K562 (cell line): ENCODE measurements around the gene ASCL2. TPM values are rescaled to one million over a fixed set of nuclear protein-coding genes. Genes with fewer than 3 reads are reported as not detected.

Experiments
- ATAC-seq: fragments of 200-7000 bp; cut with Tn5 transposase; 3 replicates; pipeline ENCODE4 v1.9.1; 2020; ENCODE audit warnings: moderate library complexity
- BruUV-seq: library from RNA; stranded (reverse); fragments of 400-500 nt; replicated peaks from 2 replicates; lab custom pipeline; 2021; lab: Mats Ljungman, UMichigan
- CTCF ChIA-PET: fragments of 300-600 bp; formaldehyde crosslinking; extraction: SDS; loops from one replicate; lab custom pipeline; 2021; ENCODE audit warnings: low intra/inter-chr PET ratio; lab: Yijun Ruan, JAX
- POLR2A ChIA-PET: fragments of 300-600, 350-650 bp; sonication (Branson Sonifier 250); formaldehyde crosslinking; extraction: SDS; loops from one replicate; lab custom pipeline; 2021; ENCODE audit warnings: antibody characterized with exemption, inconsistent platforms; lab: Yijun Ruan, JAX
- DNase-seq, 4 experiments: peaks; one replicate each; pipeline versions ENCODE4 v3.0.0 to v3.0.0-alpha.2; 2011 to 2018; ENCODE audit warnings: low spot score in 3 of 4, mixed read lengths in 3 of 4; ENCODE audit errors: extremely low read depth in 1 of 4
- FAIRE-seq: peaks from 2 replicates; lab custom pipeline; 2011; peaks lifted over from hg19 to GRCh38; lab: Jason Lieb, UNC
- H2AFZ ChIP-seq: 2 replicates; pipeline ENCODE4 v1.6.0; 2011; ENCODE audit warnings: low read depth, low read length, control low read depth, inconsistent platforms
- H3K27ac ChIP-seq: fragments of 200-600 bp; 3 replicates; pipeline ENCODE4 v1.8.0; 2011; ENCODE audit warnings: low read depth, mild to moderate bottlenecking, control low read depth, inconsistent platforms, low read length, moderate library complexity, mixed read lengths; ENCODE audit errors: extremely low read depth
- H3K27me3 ChIP-seq, 2 experiments: fragments of 300-600 bp in 1 of 2; 2 replicates in 1 of 2; 3 replicates in 1 of 2; pipeline versions ENCODE4 v1.6.0 to v1.8.0; 2011; ENCODE audit warnings: inconsistent platforms in 2 of 2, low read length in 2 of 2, mild to moderate bottlenecking in 1 of 2, mixed read lengths in 1 of 2, moderate library complexity in 1 of 2; ENCODE audit not compliant: control insufficient read depth in 2 of 2, insufficient read depth in 2 of 2
- H3K36me3 ChIP-seq: fragments of 300-600 bp; 3 replicates; pipeline ENCODE4 v1.8.0; 2011; ENCODE audit warnings: mild to moderate bottlenecking, low read length, inconsistent platforms; ENCODE audit not compliant: control insufficient read depth, insufficient read depth
- H3K4me1 ChIP-seq, 2 experiments: fragments of 200-600 bp in 1 of 2; replicated peaks in 1 of 2; 2 replicates in 1 of 2; 3 replicates in 1 of 2; pipeline versions ENCODE4 v1.5.1 to v1.8.0; 2011; ENCODE audit warnings: inconsistent platforms in 2 of 2, low read length in 2 of 2, mild to moderate bottlenecking in 1 of 2, mixed read lengths in 1 of 2, moderate library complexity in 1 of 2; ENCODE audit not compliant: control insufficient read depth in 2 of 2, insufficient read depth in 2 of 2
- H3K4me2 ChIP-seq: 2 replicates; pipeline ENCODE4 v1.6.1; 2011; ENCODE audit warnings: low read length, control low read depth, inconsistent platforms, mixed read lengths; ENCODE audit not compliant: insufficient read depth
- H3K4me3 ChIP-seq: fragments of 200-600 bp; sonication (generic), shearing (Covaris generic); 2 replicates; pipeline ENCODE4 v1.5.1; 2016; ENCODE audit warnings: control low read depth, inconsistent platforms
- H3K79me2 ChIP-seq: fragments of 200-600 bp; 3 replicates; pipeline ENCODE4 v1.8.0; 2011; ENCODE audit warnings: low read length, inconsistent platforms; ENCODE audit not compliant: control insufficient read depth, insufficient read depth
- H3K9ac ChIP-seq, 2 experiments: 2 replicates each; pipeline versions ENCODE4 v1.6.0 to v1.6.1; 2011; ENCODE audit warnings: low read depth in 2 of 2, low read length in 2 of 2, control low read depth in 1 of 2, inconsistent platforms in 1 of 2, mild to moderate bottlenecking in 1 of 2, mixed read lengths in 1 of 2; ENCODE audit not compliant: insufficient read depth in 1 of 2
- H3K9me1 ChIP-seq: one replicate; pipeline ENCODE4 v1.6.0; 2011; ENCODE audit warnings: inconsistent platforms, mild to moderate bottlenecking, low read length, moderate library complexity; ENCODE audit not compliant: control insufficient read depth, insufficient read depth
- H3K9me3 ChIP-seq: replicated peaks from 2 replicates; pipeline ENCODE4 v1.5.1; 2011; ENCODE audit warnings: low read depth, low read length, inconsistent platforms; ENCODE audit not compliant: control insufficient read depth, insufficient read depth
- H4K20me1 ChIP-seq: replicated peaks from 2 replicates; pipeline ENCODE4 v1.6.1; 2011; ENCODE audit warnings: low read length, inconsistent platforms, mixed read lengths; ENCODE audit not compliant: control insufficient read depth, insufficient read depth
- ELF4 ChIP-seq: fragments of 450-650 bp; formaldehyde crosslinking; IDR thresholded peaks from 2 replicates; pipeline ENCODE4 v1.4.0; 2022; ENCODE audit warnings: missing genetic modification characterization
- IRF2 ChIP-seq: sonication (generic); formaldehyde crosslinking; IDR thresholded peaks from 2 replicates; pipeline ENCODE4 v1.8.1; 2022; ENCODE audit warnings: mild to moderate bottlenecking, missing genetic modification reagents
- NONO ChIP-seq, 2 experiments: fragments of 200-400 bp in 1 of 2; fragments of 450-650 bp in 1 of 2; formaldehyde crosslinking in 1 of 2; IDR thresholded peaks; 2 replicates each; pipeline ENCODE4 v1.6.1; 2017; ENCODE audit warnings: low read depth in 2 of 2, mild to moderate bottlenecking in 2 of 2, moderate library complexity in 2 of 2, low read length in 1 of 2
- RFX5 ChIP-seq: IDR thresholded peaks from 2 replicates; pipeline ENCODE4 v1.6.1; 2011; ENCODE audit warnings: low read depth, mild to moderate bottlenecking, improper control_type of control experiment, low read length
- SOX6 ChIP-seq: fragments of 450-650 bp; IDR thresholded peaks from 2 replicates; pipeline ENCODE4 v1.6.1; 2014; ENCODE audit warnings: mild to moderate bottlenecking
- TEAD2 ChIP-seq: fragments of 450-650 bp; IDR thresholded peaks from 2 replicates; pipeline ENCODE4 v1.6.1; 2016; ENCODE audit warnings: missing genetic modification characterization, control low read depth, missing compliant biosample characterization
- ZNF175 ChIP-seq: fragments of 200-800 bp; sonication (Bioruptor generic); IDR thresholded peaks from 2 replicates; pipeline ENCODE4 v1.6.1; 2016; ENCODE audit warnings: low read depth, mild to moderate bottlenecking, missing genetic modification characterization, missing compliant biosample characterization
- WGBS: fragments of 100-300 bp; shearing (Covaris generic); methylation state at CpG from one replicate; pipeline ENCODE4 v1.1.6; 2016; ENCODE audit warnings: low coverage, mixed read lengths; ENCODE audit not compliant: insufficient coverage; ENCODE audit errors: missing lambda C conversion rate; 5-methylcytosine and 5-hydroxymethylcytosine counted together
- in situ Hi-C: fragments of 300-500 bp; cut with MboI; formaldehyde crosslinking; loops from 4 replicates; pipeline ENCODE4 v1.15.0; 2018; ENCODE audit warnings: inconsistent platforms, mixed read lengths
- intact Hi-C: fragments of 100-400 bp; cut with micrococcal nuclease; formaldehyde crosslinking; loops from 2 replicates; pipeline ENCODE4 v1.14.2; 2022
- polyA plus RNA-seq, 8 experiments: library from polyadenylated mRNA; depleted of rRNA in 4 of 8; stranded (reverse) in 5 of 8; unstranded in 3 of 8; fragments of >200 nt; fragmentation: Nextera tagmentation in 2 of 8; fragmentation: Illumina TruSeq in 1 of 8; extraction: Ambion mirVana in 2 of 8; extraction: Trizol in 1 of 8; gene quantifications; 2 replicates each; pipeline versions ENCODE4 v1.2.1 to v1.2.3, GENCODE V29; 2011 to 2014; ENCODE audit warnings: inconsistent platforms in 1 of 8, missing spikeins in 1 of 8
- total RNA-seq, 7 experiments: library from RNA; depleted of rRNA in 6 of 7; stranded (reverse); fragments of >200 nt in 6 of 7; fragmentation: Illumina TruSeq in 2 of 7; extraction: Trizol in 2 of 7; gene quantifications; 2 replicates each; pipeline versions ENCODE4 v1.2.1 to v1.2.3, GENCODE V29; 2011 to 2021; ENCODE audit warnings: low replicate concordance in 1 of 7

ASCL2 gene
- total and polyA plus RNA-seq, 9 of the 15 experiments (the other 6 are each of a cell fraction or from before 2014, with no cell fraction given), result 0.11 to 1.4 (median 0.36) TPM; not detected in 2

- no peak overlapping the region for H3K4me2 ChIP-seq
- no peak overlapping the region; the same call in 1 of the 2 replicates for H2AFZ ChIP-seq
- POLR2A ChIA-PET, result interaction anchor here (0.6 kb wide), 1 partner anchor 288 kb away, joined by 3 read pairs; no protein-coding TSS in a partner anchor
- H3K27ac ChIP-seq, result no peak overlapping the region
- BruUV-seq, result no TSS peak
- no peaks in the 10 kb centered on the region; the same call in 1 of the 2 replicates for H4K20me1 ChIP-seq
- H3K4me1 ChIP-seq, result peaks cover 6 to 47% of the 10 kb centered on the region in 2 experiments; a peak in 3 of 5 replicates
- no peak for FAIRE-seq
- no peaks in the 10 kb centered on the region for H3K9me1 ChIP-seq
- no peak for DNase-seq
- H3K36me3 ChIP-seq, result no peaks in the 10 kb centered on the region
- CTCF ChIA-PET, result interaction anchor here (0.7 kb wide), 1 partner anchor 532 kb away, joined by 3 read pairs; no protein-coding TSS in a partner anchor
- no peaks in the 10 kb centered on the region; the same call in 1 of the 2 replicates for H3K9me3 ChIP-seq
- no peaks in the 10 kb centered on the region for H3K79me2 ChIP-seq
- in situ Hi-C loops (no loop called here), intact Hi-C loops (no loop called here)
- WGBS, result 41% methylated on average over 15 of the region's 15 CpGs
- H3K4me3 ChIP-seq, result no peak overlapping the region
- peaks cover 0 to 61% of the 10 kb centered on the region in 2 experiments; a peak in 2 of 5 replicates for H3K27me3 ChIP-seq
- TF ChIP-seq NONO (IDR thresholded peaks at IDR 0.05; ENCODE audit: low read depth in 2 of 2, low read length in 1 of 2) (no peak), TEAD2 (tag) (no peak), ELF4 (CRISPR knock-in tag) (no peak), ZNF175 (CRISPR knock-in tag) (no peak), SOX6 (no peak), RFX5 (no peak), IRF2 (no peak)
- no peak for ATAC-seq
- no peak overlapping the region for H3K9ac ChIP-seq
Measured at GRCh38 chr11:2273311-2273710, 2.9 kb upstream of the ASCL2 start.
